GM12878 (cell line): Measurements from ENCODE around the gene VPREB1. TPM values are rescaled to one million over a fixed set of nuclear protein-coding genes. Genes with fewer than 3 reads are reported as not detected.

Experiments used
- ATAC-seq: fragments of 200-7000 bp; cut with Tn5 transposase; 3 replicates; pipeline ENCODE4 v1.9.1; 2020; ENCODE audit warnings: mild to moderate bottlenecking, moderate library complexity
- BruUV-seq: library from RNA; stranded (reverse); fragments of 400-500 nt; replicated peaks from 2 replicates; lab custom pipeline; 2021; lab: Mats Ljungman, UMichigan
- CTCF ChIA-PET: fragments of 300-600 bp; sonication (Branson Sonifier 250); formaldehyde crosslinking; extraction: SDS; loops from one replicate; lab custom pipeline; 2021; ENCODE audit warnings: inconsistent platforms; lab: Yijun Ruan, JAX
- POLR2A ChIA-PET: fragments of 350-600 bp; formaldehyde crosslinking; extraction: SDS; loops from one replicate; lab custom pipeline; 2021; ENCODE audit warnings: inconsistent platforms; lab: Charles Lee
- RAD21 ChIA-PET: fragments of 300-600 bp; sonication (Branson Sonifier 250); formaldehyde crosslinking; loops from one replicate; lab custom pipeline; 2023; ENCODE audit warnings: antibody characterized with exemption; ENCODE audit not compliant: unreplicated experiment; lab: Charles Lee
- SMC1A ChIA-PET: fragments of 300-600 bp; sonication (Branson Sonifier 250); formaldehyde crosslinking; loops from one replicate; lab custom pipeline; 2023; ENCODE audit not compliant: unreplicated experiment, uncharacterized antibody; lab: Charles Lee
- DNase-seq: peaks from one replicate; pipeline ENCODE4 v3.0.0-alpha.2; 2011; ENCODE audit warnings: low read depth, low spot score
- FAIRE-seq: peaks from 3 replicates; lab custom pipeline; 2011; peaks lifted over from hg19 to GRCh38; lab: Jason Lieb, UNC
- H2AFZ ChIP-seq: 2 replicates; pipeline ENCODE4 v1.6.0; 2011; ENCODE audit warnings: low read depth, low read length, control low read depth; ENCODE audit not compliant: control insufficient read depth
- H3K27ac ChIP-seq: 2 replicates; pipeline ENCODE4 v1.5.1; 2011; ENCODE audit warnings: control low read depth; ENCODE audit not compliant: control insufficient read depth, insufficient read depth
- H3K27me3 ChIP-seq, 2 experiments: replicated peaks in 1 of 2; 2 replicates each; pipeline versions ENCODE4 v1.6.0 to v1.6.1; 2011; ENCODE audit warnings: low read length in 1 of 2; ENCODE audit not compliant: control insufficient read depth in 2 of 2, insufficient read depth in 2 of 2
- H3K36me3 ChIP-seq, 2 experiments: 2 replicates each; pipeline ENCODE4 v1.5.1; 2011; ENCODE audit warnings: low read length in 1 of 2; ENCODE audit not compliant: control insufficient read depth in 2 of 2, insufficient read depth in 2 of 2
- H3K4me1 ChIP-seq: 2 replicates; pipeline ENCODE4 v1.6.1; 2011; ENCODE audit warnings: mild to moderate bottlenecking, low read length, moderate library complexity, mixed read lengths; ENCODE audit not compliant: control insufficient read depth, insufficient read depth
- H3K4me2 ChIP-seq: 2 replicates; pipeline ENCODE4 v1.6.0; 2011; ENCODE audit warnings: control low read depth; ENCODE audit not compliant: control insufficient read depth, insufficient read depth
- H3K4me3 ChIP-seq: fragments of 200-600 bp; sonication (generic); 2 replicates; pipeline ENCODE4 v1.5.1; 2016
- H3K79me2 ChIP-seq: 2 replicates; pipeline ENCODE4 v1.6.0; 2011; ENCODE audit warnings: low read length; ENCODE audit not compliant: control insufficient read depth, insufficient read depth
- H3K9ac ChIP-seq: 2 replicates; pipeline ENCODE4 v1.8.0; 2011; ENCODE audit warnings: low read length, control low read depth, mixed read lengths; ENCODE audit not compliant: control insufficient read depth, insufficient read depth
- H3K9me3 ChIP-seq: replicated peaks from 3 replicates; pipeline ENCODE4 v1.5.1; 2011; ENCODE audit warnings: mild to moderate bottlenecking, low read length; ENCODE audit not compliant: control insufficient read depth, insufficient read depth
- H4K20me1 ChIP-seq: 2 replicates; pipeline ENCODE4 v1.6.0; 2011; ENCODE audit not compliant: control insufficient read depth, insufficient read depth
- ATF2 ChIP-seq: IDR thresholded peaks from 2 replicates; pipeline ENCODE4 v1.6.1; 2012; ENCODE audit warnings: low read length, inconsistent platforms
- LARP7 ChIP-seq: fragments of 450-650 bp; IDR thresholded peaks from 2 replicates; pipeline ENCODE4 v1.6.1; 2017; ENCODE audit warnings: mild to moderate bottlenecking
- SMAD1 ChIP-seq: fragments of 450-650 bp; IDR thresholded peaks from 2 replicates; pipeline ENCODE4 v1.6.1; 2018; ENCODE audit warnings: mild to moderate bottlenecking, low read depth; ENCODE audit not compliant: partially characterized antibody
- ZBED1 ChIP-seq: IDR thresholded peaks from 2 replicates; pipeline ENCODE4 v1.6.1; 2016; ENCODE audit warnings: borderline replicate concordance
- whole genome bisulfite sequencing: methylation state at CpG from one replicate; pipeline ENCODE4 v1.1.6; 2016; ENCODE audit warnings: low lambda C conversion rate; ENCODE audit not compliant: insufficient replicate concordance, insufficient coverage; ENCODE audit errors: missing lambda C conversion rate; 5-methylcytosine and 5-hydroxymethylcytosine counted together
- in situ Hi-C: fragments of 300-500 bp; cut with MboI; formaldehyde crosslinking; loops from 9 replicates; pipeline ENCODE4 v1.14.3; 2018; ENCODE audit warnings: mixed read lengths
- intact Hi-C: fragments of 100-400 bp; cut with micrococcal nuclease; formaldehyde crosslinking; loops from one replicate; pipeline ENCODE4 v1.14.2; 2022; ENCODE audit not compliant: unreplicated experiment
- polyA plus RNA-seq, 11 experiments: library from polyadenylated mRNA; depleted of rRNA in 4 of 11; unstranded in 6 of 11; stranded (reverse) in 5 of 11; fragments of >200 nt; fragmentation: Nextera tagmentation in 4 of 11; fragmentation: Illumina TruSeq in 1 of 11; extraction: Ambion mirVana in 4 of 11; extraction: Trizol in 1 of 11; gene quantifications; 1 replicate in 1 of 11; 2 replicates in 10 of 11; pipeline versions ENCODE4 v1.2.1 to v1.2.3, GENCODE V29; 2011 to 2016; ENCODE audit warnings: inconsistent platforms in 2 of 11, missing spikeins in 2 of 11, low read depth in 1 of 11
- total RNA-seq, 4 experiments: library from RNA; depleted of rRNA in 3 of 4; stranded (reverse); fragments of >200 nt in 3 of 4; fragmentation: Illumina TruSeq in 1 of 4; extraction: Trizol in 1 of 4; gene quantifications; 2 replicates each; pipeline versions ENCODE4 v1.2.1 to v1.2.3, GENCODE V29; 2013 to 2021

VPREB1 gene
- total and polyA plus RNA-seq, 10 of the 15 experiments (the other 5 are each of a cell fraction or from before 2014, with no cell fraction given): not detected

- TF ChIP-seq ATF2: no peak
Observed at GRCh38 chr22:22245935-22246525, 1.4 kb downstream of the VPREB1 start (continued).

GRCh38 chr22:22246706-22247105 lies 2.1 kb downstream of the VPREB1 start:
- Histone ChIP-seq H3K79me2 (no peaks in the 10 kb centered on the region), H3K9me3 (no peaks in the 10 kb centered on the region), H3K4me1 (no peaks in the 10 kb centered on the region), H4K20me1 (no peaks in the 10 kb centered on the region), H3K9ac (no peak overlapping the region), H3K27ac (no peak overlapping the region), H3K27me3 (no peaks in the 10 kb centered on the region), H3K36me3 (no peaks in the 10 kb centered on the region), H3K4me3 (no peak overlapping the region), H3K4me2 (no peak overlapping the region), H2AFZ (no peak overlapping the region)
- RAD21 ChIA-PET: interaction anchor here (1.0 kb wide), 1 partner anchor 11 kb away, joined by 3 read pairs; no protein-coding TSS in a partner anchor
- FAIRE-seq (no peak), DNase-seq (no peak), ATAC-seq (no peak)
- intact Hi-C loops: no loop called here
- in situ Hi-C loops: no loop called here
- POLR2A ChIA-PET: no interaction called here
- CTCF ChIA-PET: interaction anchor here (0.8 to 1.7 kb wide), 2 partner anchors 11 to 262 kb away, joined by 3 to 4 read pairs; no protein-coding TSS in a partner anchor
- TF ChIP-seq ZBED1: no peak
- TF ChIP-seq SMAD1: no peak
- TF ChIP-seq LARP7: no peak
- WGBS: 52% methylated on average over 9 of the region's 9 CpGs
- no TSS peak for BruUV-seq
- SMC1A ChIA-PET: interaction anchor here (1.0 kb wide), 1 partner anchor 136 kb away, joined by 3 read pairs; no protein-coding TSS in a partner anchor
